GM20431 (cell line): ENCODE data around the gene SSBP3.

Experiments used
- in situ Hi-C: fragments of 300-500 bp; cut with MseI, MboI; formaldehyde crosslinking; loops from one replicate; pipeline ENCODE4 v1.15.0; 2020; ENCODE audit warnings: low sequenced_read_pairs; ENCODE audit not compliant: unreplicated experiment

Gene SSBP3

GRCh38 chr1:54413295-54413694, 7.1 kb upstream of the SSBP3 start:
- in situ Hi-C loops: no loop called here

GRCh38 chr1:54410359-54410758, 4.2 kb upstream of the SSBP3 start:
- in situ Hi-C loops: no loop called here

GRCh38 chr1:54409156-54410142, 3.3 kb upstream of the SSBP3 start:
- in situ Hi-C loops: no loop called here

GRCh38 chr1:54408147-54409066, 2.2 kb upstream of the SSBP3 start:
- in situ Hi-C loops: no loop called here

- in situ Hi-C loops: no loop called here
Observed at GRCh38 chr1:54407404-54408146, 1.4 kb upstream of the SSBP3 start.

GRCh38 chr1:54407154-54407403, 885 bp upstream of the SSBP3 start:
- in situ Hi-C loops: no loop called here

GRCh38 chr1:54405898-54406293, 298 bp downstream of the SSBP3 start:
- in situ Hi-C loops: no loop called here

- in situ Hi-C loops: no loop called here
Observed at GRCh38 chr1:54404939-54405897, 976 bp downstream of the SSBP3 start.

- in situ Hi-C loops: no loop called here
Observed at GRCh38 chr1:54404263-54404662, 1.9 kb downstream of the SSBP3 start.

- in situ Hi-C loops: no loop called here
Observed at GRCh38 chr1:54403808-54404261, 2.4 kb downstream of the SSBP3 start.

GRCh38 chr1:54403405-54403804, 2.8 kb downstream of the SSBP3 start:
- in situ Hi-C loops: no loop called here

GRCh38 chr1:54402896-54403295, 3.3 kb downstream of the SSBP3 start:
- in situ Hi-C loops: no loop called here

GRCh38 chr1:54401799-54402198, 4.4 kb downstream of the SSBP3 start:
- in situ Hi-C loops: no loop called here

- in situ Hi-C loops: no loop called here
Observed at GRCh38 chr1:54400329-54400728, 5.9 kb downstream of the SSBP3 start.

GRCh38 chr1:54399765-54400164, 6.4 kb downstream of the SSBP3 start:
- in situ Hi-C loops: no loop called here

- in situ Hi-C loops: no loop called here
Observed at GRCh38 chr1:54398963-54399528, 7.1 kb downstream of the SSBP3 start.

GRCh38 chr1:54397980-54398379, 8.2 kb downstream of the SSBP3 start:
- in situ Hi-C loops: no loop called here

GRCh38 chr1:54397090-54397591, 9.1 kb downstream of the SSBP3 start:
- in situ Hi-C loops: no loop called here
